Activated CD8-positive, alpha-beta T cell treated with anti-CD3 and anti-CD28 coated beads for 36 hours (primary cell): Measurements from ENCODE around the gene CA5A. TPM values are rescaled to one million over a fixed set of nuclear protein-coding genes. Genes with fewer than 3 reads are reported as not detected.
A peak's percentile ranks its signal among the peaks of the same experiment; 100 is the strongest.

Experiments used
- ATAC-seq: fragments of 200-7000 bp; cut with Tn5 transposase; one replicate; pipeline ENCODE4 v1.10.0; 2021; ENCODE audit warnings: mild to moderate bottlenecking, moderate library complexity
- CTCF ChIA-PET: fragments of 350-600 bp; sonication (Branson Sonifier 250); formaldehyde crosslinking; loops from one replicate; lab custom pipeline; 2021; ENCODE audit warnings: antibody characterized with exemption; lab: Charles Lee
- POLR2A ChIA-PET: fragments of 350-600 bp; sonication (Branson Sonifier 250); formaldehyde crosslinking; loops from one replicate; lab custom pipeline; 2021; ENCODE audit warnings: antibody characterized with exemption; lab: Charles Lee
- DNase-seq: peaks from one replicate; pipeline ENCODE4 v3.0.0-alpha.2; 2020
- H3K27ac Mint-ChIP-seq: one replicate; pipeline ENCODE4 v1.8.0; 2021; ENCODE audit warnings: mild to moderate bottlenecking, mixed read lengths
- H3K27me3 Mint-ChIP-seq: one replicate; pipeline ENCODE4 v1.8.0; 2021; ENCODE audit warnings: mixed read lengths
- H3K36me3 Mint-ChIP-seq: one replicate; pipeline ENCODE4 v1.8.0; 2021; ENCODE audit warnings: low read depth, mixed read lengths
- H3K4me1 Mint-ChIP-seq: one replicate; pipeline ENCODE4 v1.8.0; 2021; ENCODE audit warnings: low read depth, mixed read lengths
- H3K4me3 Mint-ChIP-seq: one replicate; pipeline ENCODE4 v1.8.0; 2021; ENCODE audit warnings: mild to moderate bottlenecking, moderate library complexity, mixed read lengths
- H3K9me3 Mint-ChIP-seq: one replicate; pipeline ENCODE4 v1.8.0; 2021; ENCODE audit warnings: mixed read lengths
- intact Hi-C: fragments of 100-400 bp; cut with micrococcal nuclease; formaldehyde crosslinking; loops from one replicate; pipeline ENCODE4 v1.10.0; 2022
- total RNA-seq, 2 experiments: library from RNA; stranded (reverse); gene quantifications; one replicate each; pipeline ENCODE4 v1.2.3, GENCODE V29; 2021
- TF ChIP-seq, protein P1 (sequence below): fragments of 200-600 bp; IDR thresholded peaks from one replicate; pipeline ENCODE4 v1.8.0; 2022; ENCODE audit warnings: antibody characterized with exemption, mild to moderate bottlenecking

The CA5A gene
- total RNA-seq, 2 experiments from 2014 or later, result not detected

DNA sequence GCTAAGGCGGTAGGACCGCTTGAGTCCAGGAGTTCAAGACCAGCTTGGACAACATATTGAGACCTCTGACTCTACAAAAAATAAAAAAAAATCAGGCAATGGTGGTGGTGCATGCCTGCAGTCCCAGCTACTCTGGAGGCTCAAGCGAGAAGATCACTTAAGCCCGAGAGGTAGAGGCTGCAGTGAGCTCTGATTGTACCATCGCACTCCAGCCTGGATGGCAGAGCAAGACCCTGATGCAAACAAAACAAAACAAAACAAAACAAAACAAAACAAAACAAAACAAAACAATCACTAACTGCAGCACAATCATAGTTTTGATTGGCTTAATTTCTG, 12.4 kb upstream of the CA5A start:
- Mint-ChIP-seq H3K27me3 (no peaks in the 10 kb centered on the region), H3K36me3 (peaks cover 14% of the 10 kb centered on the region), H3K9me3 (no peaks in the 10 kb centered on the region), H3K27ac (peak overlapping the region; percentile 88), H3K4me1 (peaks cover 35% of the 10 kb centered on the region), H3K4me3 (no peak overlapping the region)
- TF ChIP-seq, protein P1, sequence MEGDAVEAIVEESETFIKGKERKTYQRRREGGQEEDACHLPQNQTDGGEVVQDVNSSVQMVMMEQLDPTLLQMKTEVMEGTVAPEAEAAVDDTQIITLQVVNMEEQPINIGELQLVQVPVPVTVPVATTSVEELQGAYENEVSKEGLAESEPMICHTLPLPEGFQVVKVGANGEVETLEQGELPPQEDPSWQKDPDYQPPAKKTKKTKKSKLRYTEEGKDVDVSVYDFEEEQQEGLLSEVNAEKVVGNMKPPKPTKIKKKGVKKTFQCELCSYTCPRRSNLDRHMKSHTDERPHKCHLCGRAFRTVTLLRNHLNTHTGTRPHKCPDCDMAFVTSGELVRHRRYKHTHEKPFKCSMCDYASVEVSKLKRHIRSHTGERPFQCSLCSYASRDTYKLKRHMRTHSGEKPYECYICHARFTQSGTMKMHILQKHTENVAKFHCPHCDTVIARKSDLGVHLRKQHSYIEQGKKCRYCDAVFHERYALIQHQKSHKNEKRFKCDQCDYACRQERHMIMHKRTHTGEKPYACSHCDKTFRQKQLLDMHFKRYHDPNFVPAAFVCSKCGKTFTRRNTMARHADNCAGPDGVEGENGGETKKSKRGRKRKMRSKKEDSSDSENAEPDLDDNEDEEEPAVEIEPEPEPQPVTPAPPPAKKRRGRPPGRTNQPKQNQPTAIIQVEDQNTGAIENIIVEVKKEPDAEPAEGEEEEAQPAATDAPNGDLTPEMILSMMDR, result no peak
- no peak for DNase-seq
- intact Hi-C loops, result no loop called here
- ChIA-PET CTCF (interaction anchor here (0.9 to 1.4 kb wide), 7 partner anchors 8 to 170 kb away, joined by 3 to 4 read pairs (median 4); no protein-coding TSS in a partner anchor), POLR2A (interaction anchor here (1.0 to 1.4 kb wide), 2 partner anchors 74 to 80 kb away, joined by 3 read pairs; no protein-coding TSS in a partner anchor)
- ATAC-seq, result no peak

DNA sequence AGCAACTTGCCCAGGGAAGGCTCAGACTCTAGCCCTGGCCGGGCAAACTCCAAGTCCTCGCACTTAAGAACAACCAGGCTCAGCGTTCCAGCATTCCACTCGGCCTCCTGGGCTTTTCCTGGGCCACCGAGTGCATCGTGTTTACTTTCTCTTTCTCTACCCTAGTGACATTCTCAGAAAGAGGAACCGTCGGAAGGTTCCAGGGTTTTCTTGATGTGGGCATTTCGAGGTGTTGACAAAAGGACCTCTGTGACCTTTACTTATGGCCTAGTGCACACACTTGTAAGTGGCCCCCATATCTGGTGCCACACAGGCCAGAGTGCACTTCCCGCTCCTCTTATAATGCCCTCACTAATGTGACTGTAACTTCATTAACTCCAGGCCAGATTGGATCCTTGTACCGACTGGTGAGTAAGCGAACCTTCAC, 11.8 kb upstream of the CA5A start:
- intact Hi-C loops, result no loop called here
- ATAC-seq, result no peak
- Mint-ChIP-seq H3K27me3 (no peaks in the 10 kb centered on the region), H3K4me3 (peak overlapping the region; percentile 19), H3K36me3 (peaks cover 8% of the 10 kb centered on the region), H3K4me1 (peaks cover 29% of the 10 kb centered on the region), H3K27ac (peak overlapping the region; percentile 88), H3K9me3 (no peaks in the 10 kb centered on the region)
- TF ChIP-seq, protein P1, result no peak
- POLR2A ChIA-PET, result interaction anchor here (1.0 kb wide), 1 partner anchor 74 kb away, joined by 3 read pairs; no protein-coding TSS in a partner anchor
- CTCF ChIA-PET, result interaction anchor here (0.9 to 1.3 kb wide), 5 partner anchors 9 to 169 kb away, joined by 3 to 4 read pairs (median 4); no protein-coding TSS in a partner anchor
- DNase-seq, result peak; percentile 41

DNA sequence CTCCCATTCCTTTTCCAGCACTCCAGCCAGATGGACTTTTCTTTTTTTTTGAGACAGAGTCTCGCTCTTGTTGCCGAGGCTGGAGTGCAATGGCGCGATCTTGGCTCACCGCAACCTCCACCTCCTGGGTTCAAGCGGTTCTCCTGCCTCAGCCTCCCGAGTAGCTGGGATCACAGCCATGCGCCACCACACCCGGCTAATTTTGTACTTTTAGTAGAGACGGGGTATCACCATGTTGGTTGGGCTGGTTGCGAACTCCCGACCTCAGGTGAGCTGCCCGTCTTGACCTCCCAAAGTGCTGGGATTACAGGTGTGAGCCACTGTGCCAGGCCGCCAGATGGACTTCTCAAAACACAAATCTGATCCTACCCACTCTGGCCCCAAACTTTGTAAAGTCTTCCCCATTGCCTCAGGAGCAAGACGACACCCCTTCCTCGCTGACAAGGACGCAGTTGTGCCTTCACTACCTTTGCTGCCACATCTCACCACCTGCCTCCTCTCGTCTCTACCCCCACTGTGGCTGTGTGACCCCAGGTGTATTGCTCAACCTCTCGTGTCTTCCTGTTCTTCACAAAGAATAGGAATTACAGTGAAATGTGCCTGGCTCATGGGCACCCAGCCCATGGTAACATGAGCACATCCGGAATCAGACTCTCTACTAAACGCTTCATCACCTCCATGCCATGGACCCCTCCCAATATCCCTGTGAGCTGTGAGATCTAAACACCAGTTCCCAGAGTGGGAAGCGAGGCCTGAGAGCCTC, 11.2 kb upstream of the CA5A start:
- Mint-ChIP-seq H3K36me3 (peaks cover 6% of the 10 kb centered on the region), H3K27ac (peak overlapping the region; percentile 88), H3K9me3 (no peaks in the 10 kb centered on the region), H3K4me3 (peak overlapping the region; percentile 19), H3K27me3 (no peaks in the 10 kb centered on the region), H3K4me1 (peaks cover 26% of the 10 kb centered on the region)
- ATAC-seq (no peak), DNase-seq (no peak)
- TF ChIP-seq, protein P1, result no peak
- ChIA-PET CTCF (interaction anchor here (1.1 kb wide), 1 partner anchor 97 kb away, joined by 4 read pairs; no protein-coding TSS in a partner anchor), POLR2A (no interaction called here)
- intact Hi-C loops, result no loop called here

DNA sequence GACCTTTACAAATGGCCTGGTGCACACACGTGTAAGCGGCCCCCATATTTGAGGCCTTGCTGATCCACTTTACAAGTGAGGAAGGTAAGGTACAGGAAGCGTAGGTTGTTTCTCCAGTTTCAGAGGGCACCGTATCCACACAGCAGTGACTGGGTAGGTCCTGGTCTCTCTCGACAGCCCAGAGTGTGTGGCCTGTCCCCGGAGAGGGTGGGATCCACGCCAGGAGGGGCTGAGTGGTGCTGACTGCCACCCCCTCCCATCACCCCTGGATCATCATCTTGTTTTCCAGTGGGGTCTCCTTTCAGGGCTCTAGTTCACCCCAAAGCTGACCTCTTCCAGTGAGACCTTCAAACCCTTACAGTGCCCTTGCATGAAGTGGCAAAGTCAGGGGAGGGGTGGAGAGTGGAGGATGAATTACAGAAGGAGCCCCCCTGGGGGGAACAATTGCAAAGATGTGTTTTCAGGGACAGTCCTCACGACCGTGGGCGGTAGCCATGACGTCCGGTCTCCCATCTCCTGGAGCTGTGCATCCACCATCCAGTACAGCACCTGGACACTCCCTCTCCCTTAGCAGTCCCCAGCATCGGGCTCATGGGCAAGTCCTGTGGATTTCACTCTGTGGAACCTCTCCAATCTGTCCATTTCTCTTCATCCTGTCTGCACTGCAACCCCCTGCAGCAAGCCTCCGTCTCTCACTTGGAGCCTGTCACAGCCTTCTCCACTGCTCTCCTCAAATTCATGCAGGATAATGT, 10.4 kb upstream of the CA5A start:
- Mint-ChIP-seq H3K4me1 (peaks cover 21% of the 10 kb centered on the region), H3K36me3 (no peaks in the 10 kb centered on the region), H3K9me3 (no peaks in the 10 kb centered on the region), H3K4me3 (no peak overlapping the region), H3K27me3 (no peaks in the 10 kb centered on the region), H3K27ac (no peak overlapping the region)
- DNase-seq (no peak), ATAC-seq (no peak)
- intact Hi-C loops, result no loop called here
- ChIA-PET POLR2A (no interaction called here), CTCF (no interaction called here)
- TF ChIP-seq, protein P1, result no peak
